ENCODE data around the gene ACAD8. TPM values are rescaled to one million over a fixed set of nuclear protein-coding genes. Genes with fewer than 3 reads are reported as not detected.
A peak's percentile ranks its signal among the peaks of the same experiment; 100 is the strongest.
"Not testable (repeated sequence)": the region's sequence is repeated elsewhere in the genome, so short reads cannot be mapped to it uniquely, and the experiment has no call there.

Gene ACAD8
- total RNA-seq, 1 experiment from 2014 or later, result 21.3 TPM

DNA sequence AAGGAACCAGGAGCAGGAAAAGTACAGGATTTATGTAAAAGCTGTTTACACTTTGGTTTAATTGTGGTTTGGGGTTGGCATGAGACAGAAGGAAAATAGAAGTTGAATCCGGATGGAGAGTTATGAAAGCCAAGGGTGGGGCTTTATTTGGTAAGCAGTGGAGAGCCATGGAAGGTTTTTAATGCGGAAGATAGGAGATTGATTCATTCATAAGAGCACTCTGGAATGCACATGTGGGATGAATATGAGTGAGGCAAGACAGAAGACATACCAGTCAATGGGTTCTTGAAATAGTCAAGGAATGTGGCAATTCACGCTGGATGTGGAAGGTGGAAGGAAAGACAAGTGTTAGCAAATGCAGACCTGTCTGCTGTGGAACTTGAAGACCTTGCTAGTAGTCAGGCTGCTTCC lies 13.5 kb downstream of the ACAD8 start:
- DNase-seq (ENCODE audit: low read depth), result peak; percentile 40

DNA sequence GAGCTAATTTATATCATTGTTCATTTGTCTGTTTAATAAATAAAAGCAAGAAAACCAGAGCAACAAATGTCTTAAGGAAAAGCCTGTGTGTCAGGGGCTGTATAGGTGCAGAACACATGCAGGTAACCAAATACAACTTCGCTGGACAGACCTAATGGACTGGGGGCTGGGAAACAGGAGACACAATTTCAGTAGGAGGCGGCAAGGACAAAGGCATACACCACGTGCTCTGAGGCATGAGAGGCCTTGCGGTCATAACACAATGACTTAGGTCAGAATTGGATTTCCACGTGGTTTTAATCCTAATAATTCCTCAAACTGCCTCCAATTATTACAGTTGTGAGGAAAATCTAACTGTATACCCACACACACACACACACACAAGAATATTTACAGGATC lies 14.1 kb downstream of the ACAD8 start:
- DNase-seq (ENCODE audit: low read depth), result no peak

DNA sequence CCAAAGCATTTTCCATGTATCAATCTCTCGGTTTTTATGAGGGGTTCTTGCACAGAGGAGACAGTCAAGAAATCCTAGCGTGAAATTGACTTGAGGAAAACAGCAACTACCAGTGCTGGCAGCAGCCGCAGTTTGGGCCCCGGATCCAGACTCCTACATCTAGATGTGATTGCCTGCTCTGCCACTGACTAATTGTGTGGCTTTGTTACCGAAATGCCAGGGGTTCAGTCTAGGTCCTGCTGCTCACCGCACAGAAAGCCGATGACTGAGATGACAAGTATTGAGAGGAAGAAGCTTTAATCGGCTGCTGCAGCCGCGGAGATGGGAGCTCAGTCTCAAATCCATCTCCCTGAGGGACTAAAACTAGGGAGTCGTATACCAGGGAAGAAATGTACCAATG lies 14.6 kb downstream of the ACAD8 start:
- DNase-seq (ENCODE audit: low read depth), result no peak

DNA sequence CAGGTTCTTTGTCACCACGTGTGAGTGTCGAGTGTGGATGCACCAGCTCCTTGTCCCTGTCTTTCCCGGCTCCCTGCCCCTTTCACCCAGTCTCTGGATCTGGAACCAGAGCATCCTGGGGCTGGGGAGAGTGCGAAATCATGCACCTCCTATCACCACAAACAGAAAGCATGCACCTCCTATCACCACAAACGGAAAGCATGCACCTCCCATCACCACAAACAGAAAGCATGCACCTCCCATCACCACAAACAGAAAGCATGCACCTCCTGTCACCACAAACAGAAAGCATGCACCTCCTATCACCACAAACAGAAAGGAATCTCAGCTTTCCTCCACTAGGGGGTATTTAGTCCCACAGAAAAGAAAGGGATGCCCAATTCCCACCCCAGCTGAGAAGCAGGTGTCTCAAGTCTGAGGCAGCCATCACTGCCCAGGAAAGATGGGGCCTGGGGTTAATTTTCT lies 16.9 kb downstream of the ACAD8 start:
- DNase-seq (ENCODE audit: low read depth), result no peak

DNA sequence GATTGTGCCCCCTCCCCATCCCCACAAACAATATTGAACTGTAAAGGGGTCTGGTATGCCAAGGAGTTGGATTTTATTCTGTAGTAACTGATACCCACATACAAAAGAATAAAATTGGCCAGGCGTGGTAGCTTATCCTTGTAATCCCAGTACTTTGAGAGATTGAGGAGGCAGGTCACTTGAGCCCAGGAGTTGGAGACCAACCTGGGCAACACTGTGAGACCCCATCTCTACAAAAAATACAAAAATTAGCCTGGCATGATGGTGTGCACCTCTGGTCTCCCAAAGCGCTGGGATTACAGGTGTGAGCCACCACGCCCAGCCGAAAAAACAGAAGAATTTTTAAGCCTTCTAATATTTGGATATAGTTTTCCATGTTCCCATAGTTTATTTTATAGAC lies 18.6 kb downstream of the ACAD8 start:
- no peak for DNase-seq (ENCODE audit: low read depth)

DNA sequence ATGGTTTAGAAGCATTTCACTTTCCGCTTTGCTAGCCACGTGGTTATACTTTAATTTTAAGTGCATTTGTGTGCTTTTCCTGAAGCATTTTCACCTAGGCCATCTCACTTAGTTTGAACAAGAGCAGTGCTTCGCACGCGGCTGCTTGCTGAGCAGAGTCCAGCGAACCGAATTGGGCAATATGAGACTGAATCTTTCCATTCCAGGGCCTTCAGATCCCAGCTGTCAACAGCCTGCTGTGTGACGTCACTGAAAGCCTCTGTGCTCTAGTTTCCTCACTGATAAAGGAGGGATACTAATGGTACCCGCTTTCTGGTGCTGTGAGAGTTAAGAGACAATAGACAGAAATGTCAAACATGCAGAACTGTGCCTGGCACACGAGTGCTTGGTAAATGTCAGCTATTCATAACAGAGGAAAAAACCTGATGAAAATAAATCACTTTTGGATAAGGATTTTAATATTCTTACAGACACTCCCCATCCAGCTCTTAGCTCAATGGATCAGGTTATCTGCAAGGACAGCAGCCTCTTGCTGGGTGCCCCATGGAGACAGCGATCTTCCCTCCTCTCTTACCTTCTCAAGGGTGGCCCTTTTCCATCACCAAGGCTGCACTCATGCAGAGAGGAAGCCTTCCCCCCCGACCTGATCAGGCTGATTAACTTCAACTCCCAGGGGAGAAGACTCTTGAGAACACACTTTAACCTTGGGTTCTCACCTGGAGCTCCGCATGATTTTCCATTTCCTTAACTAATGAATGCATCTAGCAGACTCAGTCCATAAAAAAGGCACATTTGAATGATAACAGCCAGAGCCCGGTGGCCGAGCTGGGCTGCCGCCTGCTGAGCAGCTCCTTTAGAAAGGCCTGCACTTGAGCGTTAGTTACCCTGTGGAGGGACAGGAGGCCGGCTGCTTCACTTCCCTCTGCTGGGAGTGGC lies 19.3 kb downstream of the ACAD8 start:
- no peak for DNase-seq (ENCODE audit: low read depth)

DNA sequence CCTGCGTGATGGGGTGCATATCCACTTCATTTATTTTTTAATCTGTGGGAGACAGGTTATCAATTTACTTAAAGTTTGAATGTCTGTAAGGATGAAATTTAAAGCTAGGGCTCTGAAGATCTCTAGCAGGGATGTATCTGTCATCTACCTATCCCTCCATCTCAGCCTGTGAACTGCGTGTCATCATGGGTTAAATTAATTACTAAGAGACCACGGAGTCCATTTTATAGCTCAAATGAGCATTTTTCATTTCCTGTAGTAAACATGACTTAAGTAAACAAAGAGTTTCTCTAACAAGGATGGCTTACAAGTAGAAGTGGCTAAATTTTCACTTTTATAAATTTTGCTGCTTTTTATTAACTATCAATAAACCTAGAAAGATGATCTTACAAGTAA lies 19.9 kb downstream of the ACAD8 start:
- no peak for DNase-seq (ENCODE audit: low read depth)

DNA sequence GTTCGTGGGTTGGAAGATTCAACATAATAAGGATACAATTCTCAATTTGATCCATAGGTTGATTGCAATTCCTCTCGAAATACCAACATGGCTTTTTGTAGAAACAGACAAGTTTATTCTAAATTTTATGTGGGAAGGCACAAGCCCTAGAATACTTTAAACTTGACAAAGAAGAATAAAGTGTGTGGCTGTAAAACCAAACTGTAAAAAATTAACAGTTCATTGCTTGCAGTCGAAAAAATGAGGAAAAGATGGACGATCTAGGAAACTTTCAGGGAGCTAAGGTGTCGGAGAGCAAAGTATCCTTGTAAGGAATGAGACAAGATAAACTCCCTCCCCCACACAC lies 21.8 kb downstream of the ACAD8 start:
- DNase-seq (ENCODE audit: low read depth), result no peak

DNA sequence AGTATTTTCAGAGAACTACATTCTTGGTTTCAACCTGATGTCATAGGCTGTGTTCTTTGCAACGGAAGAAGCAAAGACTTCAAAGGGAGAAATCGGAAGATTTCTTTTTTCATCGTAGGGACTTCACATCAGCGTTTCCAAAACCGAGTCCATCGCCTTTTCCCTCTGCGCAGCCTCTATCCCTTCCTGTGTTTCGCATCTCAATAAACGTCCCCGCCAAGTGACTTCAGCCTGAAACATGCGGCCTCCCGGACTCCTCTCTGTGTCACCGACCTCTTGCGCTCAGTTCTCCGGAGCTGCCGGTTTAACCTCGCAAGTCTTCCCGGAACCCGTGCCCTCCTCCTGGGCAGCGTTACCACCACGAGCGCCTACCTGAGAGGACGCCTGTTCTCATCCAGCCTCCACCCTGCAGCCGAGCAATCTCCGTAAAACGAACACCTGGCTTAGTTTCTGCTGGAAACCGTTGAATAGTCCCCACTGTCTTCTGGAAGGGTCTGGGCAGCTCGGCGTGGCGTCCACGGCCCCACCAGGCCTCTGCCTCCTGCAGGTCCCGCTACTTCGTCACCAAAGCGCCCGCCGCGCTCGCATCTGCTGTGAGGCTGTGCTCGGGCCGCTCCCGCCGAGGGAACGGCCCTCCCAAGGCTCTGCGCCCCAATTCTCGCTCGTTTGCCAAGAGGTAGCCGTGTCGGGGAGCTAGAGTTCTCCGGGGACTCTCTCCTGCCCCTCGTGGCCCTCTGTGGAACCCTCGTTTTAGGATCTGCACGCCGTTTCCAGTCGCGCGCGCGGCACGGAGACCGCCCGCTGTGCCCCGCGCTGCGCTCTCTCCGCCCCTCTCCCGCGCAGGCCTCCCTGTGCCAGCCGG lies 22.4 kb downstream of the ACAD8 start, which contains the start of gene GLB1L3:
Gene GLB1L3 (plus strand): TSS at position 846 of the 862 bp plus-strand sequence. CDS start 362 bp downstream, outside the sequence.
- DNase-seq (ENCODE audit: low read depth), result peak; percentile 60

DNA sequence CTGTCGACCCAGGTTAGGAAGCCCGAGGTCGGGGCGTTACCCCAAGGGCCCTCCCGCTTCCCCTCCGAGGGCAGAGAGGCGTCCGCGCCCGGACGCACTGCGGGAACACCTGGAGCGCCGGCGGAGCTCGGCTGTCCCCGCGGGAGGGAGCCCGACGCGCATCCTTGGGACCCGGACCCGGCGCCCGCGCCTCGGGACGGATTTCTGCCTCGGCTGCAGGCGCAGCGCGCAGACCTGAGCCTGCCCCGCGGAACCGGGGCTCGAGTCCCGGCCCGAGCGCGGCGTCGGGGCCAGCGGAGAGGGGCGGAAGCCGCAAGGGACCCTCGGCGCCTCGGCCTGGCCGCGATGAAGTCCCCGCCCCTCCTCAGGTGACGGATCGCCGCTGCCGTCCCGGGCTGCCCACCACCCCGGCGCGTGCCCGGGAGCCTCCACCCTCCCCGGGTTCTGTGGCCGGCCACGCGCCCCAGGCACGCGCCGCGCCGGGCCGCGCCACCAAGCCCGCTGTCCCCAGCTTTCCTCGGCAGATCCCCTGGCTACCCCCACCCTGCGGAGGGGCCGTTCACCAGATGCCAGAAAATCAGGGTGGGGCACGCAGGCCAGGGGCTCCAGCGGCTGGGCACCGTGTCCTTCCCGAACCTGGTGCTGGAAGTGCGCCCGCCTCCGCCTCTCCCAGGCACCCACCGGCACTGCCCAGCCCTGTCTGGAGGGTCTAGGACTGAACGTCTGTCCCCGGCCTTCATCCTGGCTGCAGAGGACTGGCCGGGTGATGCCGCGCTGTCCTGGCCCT lies 23.2 kb downstream of the ACAD8 start:
- no peak for DNase-seq (ENCODE audit: low read depth)

DNA sequence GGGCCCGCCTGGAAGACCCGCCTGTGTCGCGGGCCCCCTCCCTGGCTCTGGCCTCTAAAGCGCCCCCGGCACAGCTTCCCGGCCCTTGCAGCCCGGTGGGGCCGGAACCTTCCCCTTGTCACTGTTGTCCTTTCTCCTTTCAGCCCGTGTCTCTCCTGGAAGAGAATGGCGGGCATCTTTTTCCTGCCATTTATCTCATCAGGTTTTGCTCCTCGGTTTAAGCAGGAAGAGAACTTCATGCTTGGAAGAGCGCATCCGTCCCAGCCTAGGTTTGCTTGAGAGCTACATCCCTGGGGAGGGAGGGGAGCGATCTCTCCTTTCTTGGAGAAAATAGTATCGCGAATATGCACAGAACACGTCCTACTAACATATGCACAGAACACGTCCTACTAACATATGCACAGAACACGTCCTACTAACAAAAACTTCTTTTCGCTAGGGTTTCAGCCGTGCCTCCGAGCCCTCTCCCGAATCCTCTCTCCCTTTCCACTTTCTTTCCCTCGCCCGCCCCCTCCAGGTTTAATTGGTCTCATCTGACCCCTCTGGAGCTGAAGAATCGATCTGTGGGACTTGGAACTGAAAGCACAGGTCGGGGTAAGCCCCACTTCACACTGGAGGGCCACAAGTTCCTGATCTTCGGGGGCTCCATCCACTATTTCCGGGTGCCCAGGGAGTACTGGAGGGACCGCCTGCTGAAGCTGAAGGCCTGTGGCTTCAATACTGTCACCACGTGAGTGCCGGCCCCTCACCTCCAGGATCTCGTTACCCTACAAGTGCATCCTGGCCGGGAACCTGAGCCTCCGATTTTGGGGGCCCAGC lies 24.0 kb downstream of the ACAD8 start:
- DNase-seq (ENCODE audit: low read depth), result no peak

DNA sequence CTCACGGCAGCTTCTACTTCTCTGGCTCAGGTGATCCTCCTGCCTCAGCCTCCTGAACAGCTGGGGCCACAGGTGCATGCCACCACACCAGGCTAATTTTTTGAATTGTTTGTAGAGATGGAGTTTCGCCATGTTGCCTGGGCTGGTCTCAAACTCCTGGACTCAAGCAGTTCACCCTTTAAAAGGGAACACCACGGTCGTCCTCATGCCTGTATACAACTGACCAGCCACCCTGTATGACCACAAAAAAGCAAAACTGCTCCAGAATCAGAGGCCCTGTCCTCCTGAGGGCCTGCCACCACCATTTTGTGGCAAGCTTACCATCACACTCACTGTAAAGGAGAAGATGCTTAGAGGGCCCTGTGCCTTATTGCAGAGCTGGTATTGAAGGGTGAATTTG lies 25.0 kb downstream of the ACAD8 start:
- no peak for DNase-seq (ENCODE audit: low read depth)

DNA sequence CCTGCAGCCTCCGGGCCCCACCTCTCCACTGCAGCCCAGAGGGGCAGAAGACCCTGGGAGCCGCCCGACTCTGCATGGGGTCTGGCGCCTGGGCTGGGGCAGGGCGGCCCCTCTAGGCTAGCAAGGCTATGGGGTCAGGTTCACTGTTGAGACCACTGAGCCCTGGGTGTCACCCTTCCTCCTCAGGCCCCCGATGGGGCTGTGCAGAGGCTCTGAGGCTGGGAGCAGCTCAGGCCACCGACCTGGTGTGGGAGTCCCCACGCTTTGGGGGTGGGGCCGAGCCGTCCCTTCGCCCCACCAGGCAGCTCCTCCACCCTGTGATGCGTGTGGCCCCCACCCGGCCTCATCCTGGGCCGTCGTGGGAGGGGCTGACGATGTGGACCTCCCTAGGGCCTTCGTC lies 28.3 kb downstream of the ACAD8 start:
- not testable (repeated sequence) for DNase-seq (ENCODE audit: low read depth)

DNA sequence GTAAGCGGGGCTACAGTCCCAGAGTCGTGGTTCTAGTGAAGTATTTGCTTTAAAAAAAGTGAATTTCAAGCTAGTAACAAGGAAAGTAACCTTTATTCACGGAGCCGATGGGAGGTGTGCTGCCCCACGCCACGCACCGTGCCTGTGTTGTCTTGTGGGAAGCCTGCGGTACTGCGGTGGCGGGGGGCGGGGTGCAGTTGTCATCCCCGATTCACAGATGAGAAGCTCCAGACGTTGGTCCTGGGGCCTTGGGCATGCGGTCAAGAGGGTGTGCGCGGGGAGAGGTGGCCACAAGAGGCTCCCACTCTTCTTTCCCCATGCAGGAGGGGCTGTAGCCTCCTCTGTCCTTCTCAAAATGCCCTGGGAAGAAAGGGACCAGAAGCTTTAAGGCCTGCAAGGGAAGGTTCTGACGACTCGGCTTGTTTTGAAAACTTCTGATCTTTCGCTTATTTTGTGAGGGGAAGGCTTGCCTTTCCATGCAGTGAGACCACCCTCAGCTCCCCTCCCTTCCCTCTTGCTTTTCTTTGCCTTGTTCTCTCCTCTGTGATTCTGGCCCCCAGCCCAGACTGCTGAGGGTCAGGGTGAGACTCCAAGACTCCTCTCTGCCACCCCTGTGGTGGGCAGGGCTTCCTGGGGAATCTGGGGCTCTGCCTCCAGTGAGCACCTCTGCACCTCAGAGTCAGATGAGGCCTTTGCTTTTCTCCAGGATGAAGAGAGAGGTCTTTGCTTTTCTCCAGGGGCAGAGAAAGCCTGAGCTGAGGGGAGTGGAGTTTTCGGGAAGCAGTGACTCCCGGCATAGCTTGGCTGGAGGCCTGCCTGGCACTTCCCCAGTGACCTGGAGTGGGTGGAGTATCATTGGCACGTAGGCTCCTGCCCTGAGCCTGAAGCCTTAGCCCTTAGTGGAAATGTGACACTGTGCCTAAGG lies 29.0 kb downstream of the ACAD8 start:
- DNase-seq (ENCODE audit: low read depth), result no peak

DNA sequence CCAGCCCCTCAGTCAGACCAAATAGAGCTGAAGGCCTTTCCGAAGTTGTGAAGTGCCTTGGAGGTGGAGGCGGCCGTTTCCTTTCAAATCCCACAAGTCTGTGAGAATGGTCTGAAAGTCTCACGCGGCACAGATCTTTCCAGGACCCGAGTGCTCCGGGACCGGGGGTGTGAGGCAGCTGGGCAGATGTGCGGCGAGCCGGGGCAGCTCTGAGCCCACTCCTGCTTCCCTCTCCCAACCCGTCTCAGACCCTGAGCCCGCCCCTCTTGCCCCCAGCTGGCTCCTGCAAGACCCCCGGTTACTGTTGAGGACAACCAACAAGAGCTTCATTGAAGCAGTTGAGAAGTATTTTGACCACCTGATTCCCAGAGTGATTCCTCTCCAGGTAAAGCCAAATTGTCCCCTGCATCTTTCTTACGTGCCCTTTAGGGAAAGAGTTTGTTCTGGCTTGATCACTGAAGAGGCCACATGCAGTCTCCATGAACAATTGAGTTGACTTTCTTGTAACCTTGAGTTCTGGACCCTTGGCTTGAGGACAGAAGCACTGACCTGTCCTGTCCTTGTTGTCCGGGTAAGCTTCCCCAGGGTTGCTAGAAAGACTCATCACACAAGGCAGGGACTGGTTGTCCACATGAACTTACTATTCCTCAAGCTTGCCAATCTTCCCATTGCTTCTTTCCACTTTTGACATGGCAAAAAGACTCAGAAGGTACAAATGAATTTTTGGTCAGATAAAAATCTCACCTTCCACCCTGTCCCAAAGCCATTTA lies 30.3 kb downstream of the ACAD8 start:
- DNase-seq (ENCODE audit: low read depth), result no peak

DNA sequence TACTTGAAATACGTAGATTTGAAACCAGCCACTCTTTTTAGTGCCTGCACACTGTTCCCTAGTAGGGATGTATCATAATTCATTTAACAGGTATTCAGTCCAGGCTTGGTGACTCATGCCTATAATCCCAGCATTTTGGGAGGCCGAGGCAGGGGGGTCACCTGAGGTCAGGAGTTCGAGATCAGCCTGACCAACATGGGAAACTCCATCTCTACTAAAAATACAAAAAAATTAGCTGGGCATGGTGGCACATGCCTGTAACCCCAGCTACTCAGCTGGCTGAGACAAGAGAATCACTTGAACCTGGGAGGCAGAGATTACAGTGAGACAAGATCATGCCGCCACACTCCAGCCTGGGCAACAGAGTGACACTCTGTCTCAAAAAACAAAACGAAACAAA lies 31.0 kb downstream of the ACAD8 start:
- not testable (repeated sequence) for DNase-seq (ENCODE audit: low read depth)

DNA sequence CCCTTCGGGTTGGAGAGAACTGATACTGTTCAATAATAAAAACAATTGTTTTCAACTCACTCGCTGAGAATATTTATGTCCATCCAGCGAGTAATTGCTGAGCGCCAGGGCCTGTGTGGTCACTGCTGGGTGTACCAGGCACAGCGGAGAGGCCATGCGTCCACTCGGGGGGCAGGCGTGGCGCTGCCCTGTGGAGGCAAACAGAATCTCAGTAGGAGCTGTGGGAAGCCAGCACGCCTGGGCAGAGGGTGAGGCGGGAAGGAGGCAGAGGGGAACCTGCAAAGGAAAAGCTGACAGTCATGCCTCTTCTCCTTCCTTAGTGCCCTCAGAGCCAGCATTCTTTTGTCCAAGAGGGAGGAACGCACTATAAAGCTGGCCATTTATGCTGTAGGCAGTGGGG lies 34.2 kb downstream of the ACAD8 start:
- no peak for DNase-seq (ENCODE audit: low read depth)

DNA sequence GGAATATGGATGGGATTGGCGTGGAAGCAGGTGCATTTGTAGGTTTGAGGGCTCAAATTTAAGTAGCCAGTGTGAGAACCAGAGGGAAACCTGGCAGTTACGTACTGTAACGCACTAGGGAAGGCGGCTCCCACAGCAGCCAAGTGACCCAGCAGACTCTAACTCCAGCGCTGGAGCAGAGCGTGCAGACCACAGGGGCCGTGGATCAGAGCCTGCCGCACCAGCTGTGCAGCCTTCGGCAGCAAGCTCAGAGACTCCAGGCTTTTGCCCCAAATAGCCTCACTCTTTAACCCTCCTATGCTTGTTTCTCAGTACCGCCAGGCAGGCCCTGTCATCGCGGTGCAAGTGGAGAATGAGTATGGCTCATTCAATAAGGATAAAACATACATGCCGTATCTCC lies 35.1 kb downstream of the ACAD8 start:
- no peak for DNase-seq (ENCODE audit: low read depth)

DNA sequence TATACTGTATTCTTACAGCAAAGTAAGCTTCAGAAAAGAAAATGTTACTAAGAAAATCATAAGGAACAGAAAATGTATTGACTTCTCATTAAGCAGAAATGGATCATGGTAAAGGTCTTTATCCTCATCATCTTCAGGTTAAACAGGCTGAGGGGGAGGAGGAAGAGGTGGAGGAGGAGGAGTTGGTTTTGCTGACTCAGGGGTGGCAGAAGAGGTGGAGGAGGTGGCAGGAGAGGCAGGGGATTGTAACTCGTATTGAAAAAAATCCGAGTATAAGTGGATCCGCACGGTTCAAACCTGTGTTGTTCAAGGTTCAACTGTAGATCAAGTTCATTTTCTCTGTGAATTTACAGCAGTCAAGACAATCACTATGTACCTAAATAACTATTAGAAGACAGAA lies 35.8 kb downstream of the ACAD8 start:
- no peak for DNase-seq (ENCODE audit: low read depth)
